GM12878 (cell line): ENCODE results near the gene THAP7. TPM values are rescaled to one million over a fixed set of nuclear protein-coding genes. Genes with fewer than 3 reads are reported as not detected.

ENCODE experiments used
- ATAC-seq: fragments of 200-7000 bp; cut with Tn5 transposase; 3 replicates; pipeline ENCODE4 v1.9.1; 2020; ENCODE audit warnings: mild to moderate bottlenecking, moderate library complexity
- BruUV-seq: library from RNA; stranded (reverse); fragments of 400-500 nt; replicated peaks from 2 replicates; lab custom pipeline; 2021; lab: Mats Ljungman, UMichigan
- CTCF ChIA-PET: fragments of 300-600 bp; sonication (Branson Sonifier 250); formaldehyde crosslinking; extraction: SDS; loops from one replicate; lab custom pipeline; 2021; ENCODE audit warnings: inconsistent platforms; lab: Yijun Ruan, JAX
- POLR2A ChIA-PET: fragments of 350-600 bp; formaldehyde crosslinking; extraction: SDS; loops from one replicate; lab custom pipeline; 2021; ENCODE audit warnings: inconsistent platforms; lab: Charles Lee
- RAD21 ChIA-PET: fragments of 300-600 bp; sonication (Branson Sonifier 250); formaldehyde crosslinking; loops from one replicate; lab custom pipeline; 2023; ENCODE audit warnings: antibody characterized with exemption; ENCODE audit not compliant: unreplicated experiment; lab: Charles Lee
- SMC1A ChIA-PET: fragments of 300-600 bp; sonication (Branson Sonifier 250); formaldehyde crosslinking; loops from one replicate; lab custom pipeline; 2023; ENCODE audit not compliant: unreplicated experiment, uncharacterized antibody; lab: Charles Lee
- DNase-seq: peaks from one replicate; pipeline ENCODE4 v3.0.0-alpha.2; 2011; ENCODE audit warnings: low read depth, low spot score
- FAIRE-seq: peaks from 3 replicates; lab custom pipeline; 2011; peaks lifted over from hg19 to GRCh38; lab: Jason Lieb, UNC
- H2AFZ ChIP-seq: 2 replicates; pipeline ENCODE4 v1.6.0; 2011; ENCODE audit warnings: low read depth, low read length, control low read depth; ENCODE audit not compliant: control insufficient read depth
- H3K27ac ChIP-seq: 2 replicates; pipeline ENCODE4 v1.5.1; 2011; ENCODE audit warnings: control low read depth; ENCODE audit not compliant: control insufficient read depth, insufficient read depth
- H3K27me3 ChIP-seq, 2 experiments: replicated peaks in 1 of 2; 2 replicates each; pipeline versions ENCODE4 v1.6.0 to v1.6.1; 2011; ENCODE audit warnings: low read length in 1 of 2; ENCODE audit not compliant: control insufficient read depth in 2 of 2, insufficient read depth in 2 of 2
- H3K36me3 ChIP-seq, 2 experiments: 2 replicates each; pipeline ENCODE4 v1.5.1; 2011; ENCODE audit warnings: low read length in 1 of 2; ENCODE audit not compliant: control insufficient read depth in 2 of 2, insufficient read depth in 2 of 2
- H3K4me1 ChIP-seq: 2 replicates; pipeline ENCODE4 v1.6.1; 2011; ENCODE audit warnings: mild to moderate bottlenecking, low read length, moderate library complexity, mixed read lengths; ENCODE audit not compliant: control insufficient read depth, insufficient read depth
- H3K4me2 ChIP-seq: 2 replicates; pipeline ENCODE4 v1.6.0; 2011; ENCODE audit warnings: control low read depth; ENCODE audit not compliant: control insufficient read depth, insufficient read depth
- H3K4me3 ChIP-seq: fragments of 200-600 bp; sonication (generic); 2 replicates; pipeline ENCODE4 v1.5.1; 2016
- H3K79me2 ChIP-seq: 2 replicates; pipeline ENCODE4 v1.6.0; 2011; ENCODE audit warnings: low read length; ENCODE audit not compliant: control insufficient read depth, insufficient read depth
- H3K9ac ChIP-seq: 2 replicates; pipeline ENCODE4 v1.8.0; 2011; ENCODE audit warnings: low read length, control low read depth, mixed read lengths; ENCODE audit not compliant: control insufficient read depth, insufficient read depth
- H3K9me3 ChIP-seq: replicated peaks from 3 replicates; pipeline ENCODE4 v1.5.1; 2011; ENCODE audit warnings: mild to moderate bottlenecking, low read length; ENCODE audit not compliant: control insufficient read depth, insufficient read depth
- H4K20me1 ChIP-seq: 2 replicates; pipeline ENCODE4 v1.6.0; 2011; ENCODE audit not compliant: control insufficient read depth, insufficient read depth
- BACH1 ChIP-seq: fragments of 450-650 bp; IDR thresholded peaks from 2 replicates; pipeline ENCODE4 v1.6.1; 2017; ENCODE audit warnings: mild to moderate bottlenecking, borderline replicate concordance
- LARP7 ChIP-seq: fragments of 450-650 bp; IDR thresholded peaks from 2 replicates; pipeline ENCODE4 v1.6.1; 2017; ENCODE audit warnings: mild to moderate bottlenecking
- MTA3 ChIP-seq: IDR thresholded peaks from 2 replicates; pipeline ENCODE4 v1.6.1; 2012; ENCODE audit warnings: low read length, inconsistent platforms, borderline replicate concordance
- POLR2AphosphoS2 ChIP-seq: IDR thresholded peaks from 2 replicates; pipeline ENCODE4 v1.6.1; 2011; ENCODE audit warnings: low read depth, mild to moderate bottlenecking, low read length, improper control_type of control experiment, moderate library complexity
- SRF ChIP-seq, 2 experiments: IDR thresholded peaks; 2 replicates each; pipeline ENCODE4 v1.6.1; 2011; ENCODE audit warnings: low read depth in 2 of 2, low read length in 2 of 2, mild to moderate bottlenecking in 1 of 2, moderate library complexity in 1 of 2
- STAT1 ChIP-seq: fragments of 450-650 bp; conservative IDR thresholded peaks from 2 replicates; pipeline ENCODE4 v1.6.1; 2014; ENCODE audit warnings: antibody characterized with exemption, mild to moderate bottlenecking
- SUZ12 ChIP-seq: fragments of 200-600 bp; sonication (generic); IDR thresholded peaks from one replicate; pipeline ENCODE4 v1.6.1; 2018; ENCODE audit warnings: antibody characterized with exemption, mild to moderate bottlenecking; ENCODE audit not compliant: unreplicated experiment
- TCF12 ChIP-seq: IDR thresholded peaks from 2 replicates; pipeline ENCODE4 v1.6.1; 2011; ENCODE audit warnings: low read depth, mild to moderate bottlenecking, low read length
- WRNIP1 ChIP-seq: IDR thresholded peaks from 2 replicates; pipeline ENCODE4 v1.6.1; 2011; ENCODE audit warnings: low read depth, low read length, improper control_type of control experiment, borderline replicate concordance
- YY1 ChIP-seq: IDR thresholded peaks from 2 replicates; pipeline ENCODE4 v1.6.1; 2011; ENCODE audit warnings: low read depth, mild to moderate bottlenecking, low read length
- WGBS: methylation state at CpG from one replicate; pipeline ENCODE4 v1.1.6; 2016; ENCODE audit warnings: low lambda C conversion rate; ENCODE audit not compliant: insufficient replicate concordance, insufficient coverage; ENCODE audit errors: missing lambda C conversion rate; 5-methylcytosine and 5-hydroxymethylcytosine counted together
- in situ Hi-C: fragments of 300-500 bp; cut with MboI; formaldehyde crosslinking; loops from 9 replicates; pipeline ENCODE4 v1.14.3; 2018; ENCODE audit warnings: mixed read lengths
- intact Hi-C: fragments of 100-400 bp; cut with micrococcal nuclease; formaldehyde crosslinking; loops from one replicate; pipeline ENCODE4 v1.14.2; 2022; ENCODE audit not compliant: unreplicated experiment
- polyA plus RNA-seq, 11 experiments: library from polyadenylated mRNA; depleted of rRNA in 4 of 11; unstranded in 6 of 11; stranded (reverse) in 5 of 11; fragments of >200 nt; fragmentation: Nextera tagmentation in 4 of 11; fragmentation: Illumina TruSeq in 1 of 11; extraction: Ambion mirVana in 4 of 11; extraction: Trizol in 1 of 11; gene quantifications; 1 replicate in 1 of 11; 2 replicates in 10 of 11; pipeline versions ENCODE4 v1.2.1 to v1.2.3, GENCODE V29; 2011 to 2016; ENCODE audit warnings: inconsistent platforms in 2 of 11, missing spikeins in 2 of 11, low read depth in 1 of 11
- total RNA-seq, 4 experiments: library from RNA; depleted of rRNA in 3 of 4; stranded (reverse); fragments of >200 nt in 3 of 4; fragmentation: Illumina TruSeq in 1 of 4; extraction: Trizol in 1 of 4; gene quantifications; 2 replicates each; pipeline versions ENCODE4 v1.2.1 to v1.2.3, GENCODE V29; 2013 to 2021
- TF ChIP-seq, protein P1 (sequence below): fragments of 150-350 bp; IDR thresholded peaks from 2 replicates; pipeline ENCODE4 v1.6.1; 2014; ENCODE audit warnings: mild to moderate bottlenecking, low read depth, low read length
- TF ChIP-seq, protein P2 (sequence below): IDR thresholded peaks from 2 replicates; pipeline ENCODE4 v1.6.1; 2012; ENCODE audit warnings: low read depth, low read length, improper control_type of control experiment
- TF ChIP-seq, protein P3 (sequence below): fragments of 450-650 bp; IDR thresholded peaks from 2 replicates; pipeline ENCODE4 v1.6.1; 2016; ENCODE audit warnings: mild to moderate bottlenecking
- TF ChIP-seq, protein P4 (sequence below): fragments of 450-650 bp; IDR thresholded peaks from 2 replicates; pipeline ENCODE4 v1.6.1; 2017; ENCODE audit warnings: antibody characterized with exemption, mild to moderate bottlenecking, moderate library complexity

The THAP7 gene
- total and polyA plus RNA-seq, 10 of the 15 experiments (the other 5 are each of a cell fraction or from before 2014, with no cell fraction given) = 0.66 to 58.3 (median 26.3) TPM

DNA sequence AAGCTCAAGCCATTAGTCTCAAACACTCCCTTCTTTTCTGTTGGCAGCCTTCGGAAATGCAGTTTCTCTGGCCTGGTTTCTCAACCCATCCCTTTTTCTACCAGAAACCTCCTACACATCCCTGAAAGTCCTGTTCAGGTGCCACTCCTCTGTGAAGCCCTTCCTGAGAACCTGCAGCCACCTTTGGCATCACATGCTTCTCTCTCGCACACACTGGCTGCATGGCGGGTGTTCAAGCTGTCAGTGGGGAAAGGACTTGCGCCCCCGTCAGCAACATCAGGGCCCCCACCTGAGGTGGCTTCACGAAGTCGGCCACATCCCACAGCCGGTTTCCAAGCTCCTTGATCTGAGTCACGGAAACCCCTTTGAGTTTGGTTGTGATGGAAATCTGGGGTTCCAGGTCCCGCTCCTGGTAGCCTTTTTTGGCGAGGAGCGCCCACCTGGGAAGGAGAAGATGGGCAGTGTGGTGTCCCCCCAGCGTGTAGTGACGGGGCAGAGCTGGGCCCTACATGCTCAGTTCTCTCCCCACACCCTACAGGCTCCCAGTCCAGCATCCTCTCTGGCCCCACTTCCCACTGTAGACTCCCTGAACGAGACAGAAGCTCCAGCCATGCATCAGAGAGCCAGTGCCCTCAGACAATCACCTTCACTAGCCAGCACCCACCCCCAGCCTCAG, 42.1 kb upstream of the THAP7 start (continued):
- TF ChIP-seq, protein P1, sequence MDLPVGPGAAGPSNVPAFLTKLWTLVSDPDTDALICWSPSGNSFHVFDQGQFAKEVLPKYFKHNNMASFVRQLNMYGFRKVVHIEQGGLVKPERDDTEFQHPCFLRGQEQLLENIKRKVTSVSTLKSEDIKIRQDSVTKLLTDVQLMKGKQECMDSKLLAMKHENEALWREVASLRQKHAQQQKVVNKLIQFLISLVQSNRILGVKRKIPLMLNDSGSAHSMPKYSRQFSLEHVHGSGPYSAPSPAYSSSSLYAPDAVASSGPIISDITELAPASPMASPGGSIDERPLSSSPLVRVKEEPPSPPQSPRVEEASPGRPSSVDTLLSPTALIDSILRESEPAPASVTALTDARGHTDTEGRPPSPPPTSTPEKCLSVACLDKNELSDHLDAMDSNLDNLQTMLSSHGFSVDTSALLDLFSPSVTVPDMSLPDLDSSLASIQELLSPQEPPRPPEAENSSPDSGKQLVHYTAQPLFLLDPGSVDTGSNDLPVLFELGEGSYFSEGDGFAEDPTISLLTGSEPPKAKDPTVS = no peak
- TF ChIP-seq LARP7 (no peak), TCF12 (no peak), WRNIP1 (no peak)

DNA sequence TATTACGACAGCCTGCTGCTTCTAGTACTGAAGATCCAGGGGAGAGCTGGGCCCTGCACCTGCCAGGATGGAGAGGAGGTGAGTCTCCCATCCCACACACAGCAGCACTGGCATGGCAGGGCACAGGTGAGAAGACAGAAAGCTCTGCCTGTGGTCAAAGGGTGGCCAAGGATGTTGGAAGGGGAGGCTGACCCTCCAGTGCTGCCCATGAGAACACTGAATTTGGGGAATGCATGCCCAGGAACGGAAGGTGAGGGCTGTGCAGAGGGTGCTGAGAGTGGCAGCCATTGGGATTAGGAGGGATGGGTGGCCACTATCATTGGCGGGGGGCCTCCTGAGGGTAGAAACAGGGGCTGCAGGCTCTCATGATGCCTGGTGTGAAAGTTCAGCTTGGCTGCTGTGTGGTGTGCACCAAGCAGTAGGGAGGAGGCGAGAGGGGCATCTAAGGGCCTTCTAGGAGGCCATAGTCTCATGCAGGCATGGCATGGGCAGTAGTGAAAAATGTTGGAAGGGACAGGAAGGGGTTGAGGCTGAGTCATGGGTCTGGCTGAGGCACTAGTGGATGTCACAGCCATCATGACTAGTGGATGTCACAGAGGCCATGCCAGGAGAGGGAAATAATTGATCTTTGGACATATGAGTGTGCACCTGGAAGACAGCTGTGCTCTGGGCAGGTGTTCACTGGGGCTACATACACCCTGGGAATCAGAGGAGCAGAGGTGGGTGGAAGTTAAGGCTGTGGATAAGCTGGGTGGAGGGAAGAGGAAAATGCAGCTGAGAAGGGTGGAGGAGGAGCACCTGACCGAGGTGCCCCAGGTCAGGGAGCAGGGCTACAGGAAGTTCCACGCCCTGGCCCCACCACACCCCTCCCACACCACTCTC, 41.3 kb upstream of the THAP7 start:
- Histone ChIP-seq H3K27ac (no peak overlapping the region), H3K9me3 (no peaks in the 10 kb centered on the region), H3K27me3 (peaks cover 0 to 1% of the 10 kb centered on the region in 2 experiments; a peak in 2 of 4 replicates), H2AFZ (no peak overlapping the region), H3K4me2 (no peak overlapping the region), H3K4me3 (no peak overlapping the region), H3K36me3 (no peaks in the 10 kb centered on the region), H4K20me1 (no peaks in the 10 kb centered on the region), H3K79me2 (no peaks in the 10 kb centered on the region), H3K9ac (no peak overlapping the region), H3K4me1 (no peaks in the 10 kb centered on the region; the same call in 1 of the 2 replicates)
- no TSS peak for BruUV-seq
- RAD21 ChIA-PET = no interaction called here
- FAIRE-seq (no peak), DNase-seq (no peak), ATAC-seq (no peak)
- intact Hi-C loops = no loop called here
- CTCF ChIA-PET = no interaction called here
- POLR2A ChIA-PET = no interaction called here
- 24% methylated on average over 5 of the region's 6 CpGs for WGBS
- SMC1A ChIA-PET = no interaction called here
- in situ Hi-C loops = no loop called here
- TF ChIP-seq TCF12 (no peak), MTA3 (no peak), POLR2AphosphoS2 (no peak), SUZ12 (no peak), YY1 (no peak), BACH1 (no peak), STAT1 (no peak), SRF (IDR thresholded peaks at IDR 0.05; ENCODE audit: low read depth in 2 of 2, low read length in 2 of 2) (no peak), WRNIP1 (no peak)
- TF ChIP-seq, protein P2, sequence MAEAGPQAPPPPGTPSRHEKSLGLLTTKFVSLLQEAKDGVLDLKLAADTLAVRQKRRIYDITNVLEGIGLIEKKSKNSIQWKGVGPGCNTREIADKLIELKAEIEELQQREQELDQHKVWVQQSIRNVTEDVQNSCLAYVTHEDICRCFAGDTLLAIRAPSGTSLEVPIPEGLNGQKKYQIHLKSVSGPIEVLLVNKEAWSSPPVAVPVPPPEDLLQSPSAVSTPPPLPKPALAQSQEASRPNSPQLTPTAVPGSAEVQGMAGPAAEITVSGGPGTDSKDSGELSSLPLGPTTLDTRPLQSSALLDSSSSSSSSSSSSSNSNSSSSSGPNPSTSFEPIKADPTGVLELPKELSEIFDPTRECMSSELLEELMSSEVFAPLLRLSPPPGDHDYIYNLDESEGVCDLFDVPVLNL = no peak
- TF ChIP-seq, protein P3, sequence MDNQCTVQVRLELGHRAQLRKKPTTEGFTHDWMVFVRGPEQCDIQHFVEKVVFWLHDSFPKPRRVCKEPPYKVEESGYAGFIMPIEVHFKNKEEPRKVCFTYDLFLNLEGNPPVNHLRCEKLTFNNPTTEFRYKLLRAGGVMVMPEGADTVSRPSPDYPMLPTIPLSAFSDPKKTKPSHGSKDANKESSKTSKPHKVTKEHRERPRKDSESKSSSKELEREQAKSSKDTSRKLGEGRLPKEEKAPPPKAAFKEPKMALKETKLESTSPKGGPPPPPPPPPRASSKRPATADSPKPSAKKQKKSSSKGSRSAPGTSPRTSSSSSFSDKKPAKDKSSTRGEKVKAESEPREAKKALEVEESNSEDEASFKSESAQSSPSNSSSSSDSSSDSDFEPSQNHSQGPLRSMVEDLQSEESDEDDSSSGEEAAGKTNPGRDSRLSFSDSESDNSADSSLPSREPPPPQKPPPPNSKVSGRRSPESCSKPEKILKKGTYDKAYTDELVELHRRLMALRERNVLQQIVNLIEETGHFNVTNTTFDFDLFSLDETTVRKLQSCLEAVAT = no peak
- TF ChIP-seq, protein P4, sequence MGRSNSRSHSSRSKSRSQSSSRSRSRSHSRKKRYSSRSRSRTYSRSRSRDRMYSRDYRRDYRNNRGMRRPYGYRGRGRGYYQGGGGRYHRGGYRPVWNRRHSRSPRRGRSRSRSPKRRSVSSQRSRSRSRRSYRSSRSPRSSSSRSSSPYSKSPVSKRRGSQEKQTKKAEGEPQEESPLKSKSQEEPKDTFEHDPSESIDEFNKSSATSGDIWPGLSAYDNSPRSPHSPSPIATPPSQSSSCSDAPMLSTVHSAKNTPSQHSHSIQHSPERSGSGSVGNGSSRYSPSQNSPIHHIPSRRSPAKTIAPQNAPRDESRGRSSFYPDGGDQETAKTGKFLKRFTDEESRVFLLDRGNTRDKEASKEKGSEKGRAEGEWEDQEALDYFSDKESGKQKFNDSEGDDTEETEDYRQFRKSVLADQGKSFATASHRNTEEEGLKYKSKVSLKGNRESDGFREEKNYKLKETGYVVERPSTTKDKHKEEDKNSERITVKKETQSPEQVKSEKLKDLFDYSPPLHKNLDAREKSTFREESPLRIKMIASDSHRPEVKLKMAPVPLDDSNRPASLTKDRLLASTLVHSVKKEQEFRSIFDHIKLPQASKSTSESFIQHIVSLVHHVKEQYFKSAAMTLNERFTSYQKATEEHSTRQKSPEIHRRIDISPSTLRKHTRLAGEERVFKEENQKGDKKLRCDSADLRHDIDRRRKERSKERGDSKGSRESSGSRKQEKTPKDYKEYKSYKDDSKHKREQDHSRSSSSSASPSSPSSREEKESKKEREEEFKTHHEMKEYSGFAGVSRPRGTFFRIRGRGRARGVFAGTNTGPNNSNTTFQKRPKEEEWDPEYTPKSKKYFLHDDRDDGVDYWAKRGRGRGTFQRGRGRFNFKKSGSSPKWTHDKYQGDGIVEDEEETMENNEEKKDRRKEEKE = no peak
